Activated CD4-positive, alpha-beta T cell treated with anti-CD3 and anti-CD28 coated beads, Interleukin-10, Interleukin-2, amounts not matched to agents 100 ng/mL and 50 ng/mL, durations not matched to agents 16 hours and 8 hours (primary cell): ENCODE measurements around the gene ULK2.
A peak's percentile ranks its signal among the peaks of the same experiment; 100 is the strongest.

Experiments used
- DNase-seq: peaks from one replicate; pipeline ENCODE4 v3.0.0-alpha.2; 2020

ULK2 gene

GRCh38 chr17:19724501-19725420 lies 143.0 kb downstream of the ULK2 start:
- DNase-seq: peak; percentile 59

DNA sequence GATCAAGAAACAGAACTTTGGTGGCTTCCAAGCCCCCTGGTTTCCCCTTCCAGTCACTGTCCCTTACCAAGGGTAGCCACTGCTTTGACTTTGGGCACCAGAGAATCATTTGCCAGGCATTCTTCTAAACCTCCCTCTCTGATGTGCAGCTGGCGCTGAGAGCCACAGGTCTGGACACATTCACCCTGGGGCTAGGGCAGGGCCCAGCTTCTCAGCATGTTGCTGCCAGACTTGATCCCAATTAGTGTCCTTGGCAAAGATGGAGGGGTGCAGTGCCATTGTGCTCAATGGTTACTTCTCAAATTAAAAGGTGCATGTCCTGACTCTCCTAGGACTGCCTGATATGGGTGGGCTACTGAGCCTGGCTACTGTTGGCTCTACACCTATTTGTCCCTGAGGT lies 143.8 kb downstream of the ULK2 start:
- DNase-seq: no peak
